Posterior cingulate gyrus (tissue), 11 donors: ENCODE data around the gene MYO5B.

Source experiments
- DNase-seq, 10 donors: peaks; one replicate each; pipeline versions ENCODE4 v3.0.0 to v3.0.0-alpha.2; 2020 to 2021; ENCODE audit warnings: mixed read lengths in 3 of 10
- intact Hi-C: fragments of 100-400 bp; cut with DNase I; formaldehyde crosslinking; loops from one replicate; pipeline ENCODE4 v1.15.1; 2023

Gene MYO5B

DNA sequence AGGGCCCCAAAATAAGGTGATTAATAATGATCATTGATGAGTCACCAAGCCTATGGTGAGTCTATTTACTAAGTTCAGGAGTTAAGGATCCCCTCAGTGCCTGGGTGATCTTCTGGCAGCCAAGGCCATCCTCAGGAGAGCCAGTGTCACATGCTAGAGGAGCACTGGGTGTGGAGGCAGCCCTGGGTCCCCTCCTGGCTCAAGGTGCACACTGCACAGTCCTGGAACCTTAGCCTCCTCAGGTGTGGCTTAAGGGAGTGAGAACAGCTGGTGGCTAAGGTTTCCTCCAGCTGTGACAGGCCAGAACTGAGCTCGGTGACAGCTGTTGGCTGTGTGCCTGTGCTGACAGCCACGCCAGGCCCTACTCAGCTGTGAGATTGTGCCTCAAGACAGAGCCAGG, 329.5 kb downstream of the MYO5B start:
- no peak for DNase-seq
- intact Hi-C loops = loop anchor here (10.0 kb wide), 1 partner anchor 339 kb away; no protein-coding TSS in a partner anchor

GRCh38 chr18:49863769-49864621, 331.0 kb downstream of the MYO5B start:
- DNase-seq = no peak
- intact Hi-C loops = loop anchor here (10.0 kb wide), 1 partner anchor 341 kb away; no protein-coding TSS in a partner anchor

- intact Hi-C loops = loop anchor here (10.0 kb wide), 1 partner anchor 342 kb away; no protein-coding TSS in a partner anchor
- DNase-seq = peak in 1 of 10 donors; percentile 62
These were observed 332.1 kb downstream of the MYO5B start for GRCh38 chr18:49862656-49863385.

DNA sequence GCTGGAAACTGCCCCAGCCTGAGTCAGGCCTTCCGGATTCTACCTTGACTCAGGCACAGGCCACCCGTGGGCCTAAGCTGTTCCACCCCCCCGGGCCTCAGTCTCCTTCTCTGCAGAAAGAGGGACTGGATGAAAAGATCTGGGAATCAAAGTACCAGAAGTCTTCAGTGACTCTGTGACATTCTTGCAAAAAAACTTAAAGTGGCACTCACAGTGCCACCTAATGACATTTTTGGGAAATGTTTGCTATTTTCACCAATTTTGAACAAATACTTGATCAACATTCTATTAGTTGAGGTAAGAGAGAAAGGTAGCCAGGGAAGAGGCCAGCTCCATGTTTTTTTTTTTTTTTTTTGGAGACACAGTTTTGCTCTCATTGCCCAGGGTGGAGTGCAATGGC, 333.3 kb downstream of the MYO5B start:
- intact Hi-C loops = loop anchor here (10.0 kb wide), 1 partner anchor 343 kb away; no protein-coding TSS in a partner anchor
- DNase-seq = no peak

- intact Hi-C loops = loop anchor here (2.0 to 10.0 kb wide), 3 partner anchors 75 to 349 kb away; no protein-coding TSS in a partner anchor
- DNase-seq = no peak
These were observed 335.2 kb downstream of the MYO5B start for GRCh38 chr18:49859725-49860124.

DNA sequence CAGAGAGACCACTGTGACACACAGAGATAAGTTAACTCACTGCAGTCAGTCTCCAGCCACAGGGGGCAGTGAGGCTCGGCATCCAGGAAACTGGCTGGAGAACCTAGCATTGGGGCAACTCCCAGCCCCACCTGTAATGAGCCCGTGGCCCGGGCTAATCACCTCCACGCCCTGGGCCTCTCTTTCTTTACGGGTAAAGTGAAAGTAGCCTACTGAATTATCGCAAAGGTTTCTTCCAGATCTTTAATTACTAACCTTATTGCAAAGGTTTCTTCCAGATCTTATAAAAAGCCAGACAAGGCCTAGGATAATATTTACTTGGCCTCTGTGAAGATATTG, 336.0 kb downstream of the MYO5B start:
- no peak for DNase-seq
- intact Hi-C loops = loop anchor here (2.0 to 10.0 kb wide), 2 partner anchors 74 to 348 kb away; no protein-coding TSS in a partner anchor

DNA sequence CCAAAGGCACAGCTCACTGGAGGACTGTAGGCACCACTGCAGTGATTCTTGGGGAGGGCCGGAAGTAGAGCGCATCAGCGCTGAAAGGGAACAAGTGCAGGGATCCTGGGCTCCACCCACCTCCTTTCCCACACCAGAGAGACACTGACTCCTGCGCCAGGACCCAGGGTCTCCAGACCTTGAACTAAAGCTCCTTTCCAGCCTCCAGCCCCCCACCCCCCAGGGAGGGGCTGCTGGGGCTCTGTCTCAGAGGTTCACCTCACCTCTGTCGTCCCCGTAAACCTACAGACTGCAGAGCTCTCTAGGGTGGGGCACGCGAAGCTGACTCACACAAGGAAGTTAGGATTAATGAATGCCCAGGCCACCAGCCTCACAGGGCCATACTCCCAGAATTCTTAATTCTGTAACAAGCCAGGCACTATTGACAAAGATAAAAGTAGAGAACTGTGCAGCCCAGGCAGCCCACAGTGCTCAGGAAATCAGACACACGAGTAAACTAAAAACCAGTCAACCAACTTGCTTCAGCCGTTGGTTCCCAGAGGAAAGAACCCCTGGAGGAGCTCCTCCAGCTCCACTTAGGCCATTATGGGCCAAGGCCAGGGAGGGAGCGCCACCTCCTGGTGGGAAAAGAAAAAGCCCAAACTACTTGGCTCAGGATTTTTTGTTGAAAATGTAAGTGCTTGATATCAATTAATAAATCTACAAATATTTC, 336.5 kb downstream of the MYO5B start:
- intact Hi-C loops = loop anchor here (1.0 to 10.0 kb wide), 3 partner anchors 74 to 348 kb away; no protein-coding TSS in a partner anchor
- peak in 8 of 10 donors; percentile 56 to 94 (median 74) for DNase-seq

DNA sequence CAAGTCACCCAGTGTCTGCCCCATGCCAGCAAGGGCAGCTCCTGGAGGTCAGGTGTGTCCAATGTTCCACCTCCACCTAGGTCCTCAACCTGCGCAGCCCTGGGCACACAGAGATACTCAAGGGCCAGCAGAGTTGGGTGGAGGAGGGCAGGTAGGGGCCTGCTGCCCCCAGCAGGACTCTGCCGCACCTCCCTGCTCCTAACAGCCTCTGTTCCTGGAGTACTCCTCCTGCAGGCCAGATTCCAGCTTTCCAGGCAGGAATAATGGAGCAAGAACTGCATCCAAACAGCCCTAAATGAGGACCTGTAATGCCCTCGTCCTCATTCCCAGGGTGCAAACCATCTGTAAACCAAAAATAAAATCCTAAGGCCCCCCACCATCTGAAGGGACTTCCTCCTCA, 337.2 kb downstream of the MYO5B start:
- intact Hi-C loops = loop anchor here (1.0 to 10.0 kb wide), 3 partner anchors 73 to 347 kb away; no protein-coding TSS in a partner anchor
- no peak for DNase-seq

- intact Hi-C loops = loop anchor here (10.0 kb wide), 1 partner anchor 72 kb away; no protein-coding TSS in a partner anchor
- peak in 1 of 10 donors; percentile 35 for DNase-seq
These were observed 338.5 kb downstream of the MYO5B start for GRCh38 chr18:49856496-49856895.

GRCh38 chr18:49855711-49856415, 339.1 kb downstream of the MYO5B start:
- DNase-seq = peak in 1 of 10 donors; percentile 78

DNA sequence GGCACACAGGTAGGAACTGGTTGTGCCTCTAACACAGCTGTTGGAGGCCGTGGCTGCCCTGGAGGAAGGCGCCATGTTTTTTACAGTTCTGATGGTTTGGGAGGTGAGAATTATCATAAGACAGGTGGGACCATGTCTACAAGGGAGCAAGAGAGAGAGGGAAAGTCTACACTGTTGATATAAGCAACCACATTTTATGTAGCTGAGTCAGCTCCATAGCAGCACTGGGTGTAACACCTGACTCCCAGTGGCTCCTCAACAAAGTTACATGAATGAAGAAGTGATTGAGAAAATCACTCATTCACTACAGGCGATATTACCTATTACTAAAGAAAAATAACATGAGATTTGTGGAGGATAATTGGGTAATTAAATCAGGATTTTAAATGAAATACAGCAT, 340.3 kb downstream of the MYO5B start:
- peak in 1 of 10 donors; percentile 27 for DNase-seq
- intact Hi-C loops = loop anchor here (10.0 kb wide), 1 partner anchor 70 kb away; no protein-coding TSS in a partner anchor

More at GRCh38 chr18:49855711-49856415, 339.1 kb downstream of the MYO5B start:
- intact Hi-C loops = loop anchor here (10.0 kb wide), 1 partner anchor 71 kb away; no protein-coding TSS in a partner anchor

GRCh38 chr18:49853436-49853835, 341.5 kb downstream of the MYO5B start:
- DNase-seq = no peak
- intact Hi-C loops = loop anchor here (10.0 kb wide), 1 partner anchor 69 kb away; no protein-coding TSS in a partner anchor

DNA sequence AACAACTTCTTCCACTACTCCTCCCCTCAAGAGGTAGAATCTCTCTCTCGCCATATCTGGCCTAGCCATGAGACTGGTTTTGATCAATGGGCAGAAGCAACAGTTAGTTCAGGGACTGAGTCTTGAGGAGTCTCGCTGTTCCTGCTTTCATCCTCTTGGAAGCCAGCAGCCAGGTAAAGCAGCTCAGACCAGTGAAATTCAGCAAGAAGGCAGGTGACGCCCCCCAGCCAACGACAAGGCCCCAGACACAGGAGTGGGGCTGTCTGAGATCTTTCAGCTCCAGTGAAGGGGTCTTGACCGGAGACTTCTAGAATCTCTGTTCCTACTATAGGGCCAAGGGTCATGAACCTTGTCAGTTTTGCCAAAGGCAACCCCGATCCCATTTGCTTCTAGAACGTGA, 341.9 kb downstream of the MYO5B start:
- no peak for DNase-seq
- intact Hi-C loops = loop anchor here (10.0 kb wide), 1 partner anchor 68 kb away; no protein-coding TSS in a partner anchor

- intact Hi-C loops = loop anchor here (10.0 kb wide), 1 partner anchor 67 kb away; no protein-coding TSS in a partner anchor
- no peak for DNase-seq
These were observed 343.3 kb downstream of the MYO5B start for GRCh38 chr18:49851624-49852023.

DNA sequence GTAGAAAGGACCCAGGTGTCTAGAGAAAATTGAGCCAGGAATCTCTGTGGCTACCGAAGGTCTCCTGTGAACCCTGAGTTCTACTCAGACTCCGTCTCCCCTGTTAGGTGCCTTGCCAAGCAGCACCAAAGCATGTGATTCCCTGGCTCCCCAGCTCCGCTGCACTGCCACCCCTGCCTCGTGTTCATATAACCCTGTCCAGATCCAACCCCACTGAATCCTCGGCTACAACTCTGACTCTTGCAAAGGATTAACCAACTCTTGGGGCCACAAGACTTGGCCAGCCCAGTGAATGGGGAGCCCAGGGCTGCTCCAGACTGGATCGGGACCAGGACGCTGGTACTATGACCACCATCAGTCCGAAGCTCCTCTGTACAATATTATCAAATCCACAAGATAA, 344.3 kb downstream of the MYO5B start:
- no peak for DNase-seq
- intact Hi-C loops = loop anchor here (10.0 kb wide), 1 partner anchor 66 kb away; no protein-coding TSS in a partner anchor

DNA sequence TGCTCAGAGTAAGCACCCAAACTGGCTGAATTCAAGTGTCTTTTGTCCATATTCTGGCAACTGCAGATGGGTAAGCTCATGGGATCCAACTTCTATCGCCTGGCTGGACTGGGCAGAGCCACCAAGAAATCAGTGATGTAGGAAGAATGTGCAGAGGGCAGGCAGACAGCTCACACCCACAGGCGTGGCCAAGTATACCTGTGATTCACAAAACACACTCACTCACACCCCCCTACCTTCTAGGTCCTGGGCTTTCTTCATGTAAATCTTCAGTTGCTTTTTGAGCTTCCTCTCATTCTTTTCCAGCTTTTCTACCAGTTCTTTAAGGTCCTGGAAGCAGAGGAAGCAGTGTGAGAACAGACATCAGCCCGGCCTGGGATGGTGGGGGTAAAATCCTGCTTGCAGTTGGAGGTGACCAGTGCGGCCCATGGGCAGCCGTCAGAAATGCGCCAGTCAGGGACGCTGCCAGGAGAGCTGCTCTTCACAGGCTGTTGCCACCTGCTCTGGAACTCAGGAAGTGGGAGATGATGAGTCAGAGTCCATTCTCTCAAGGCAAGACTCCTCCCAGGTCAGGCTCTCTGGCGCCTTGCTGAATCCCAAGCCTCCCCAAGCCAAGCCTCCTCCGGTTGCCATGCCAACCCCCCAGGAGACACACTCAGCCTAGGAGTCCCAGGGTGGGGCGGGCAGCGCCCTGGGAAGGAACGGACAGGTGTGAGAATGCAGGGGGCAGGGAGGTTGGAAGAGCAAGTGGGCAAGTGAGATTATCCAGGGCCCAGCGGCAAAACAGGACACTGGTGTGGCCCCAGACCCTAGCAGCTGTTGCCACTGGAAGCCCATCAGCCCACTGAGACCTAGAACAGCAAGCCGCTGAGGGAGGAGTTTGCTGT, 345.4 kb downstream of the MYO5B start:
- no peak for DNase-seq
- intact Hi-C loops = loop anchor here (10.0 kb wide), 1 partner anchor 65 kb away; no protein-coding TSS in a partner anchor

DNA sequence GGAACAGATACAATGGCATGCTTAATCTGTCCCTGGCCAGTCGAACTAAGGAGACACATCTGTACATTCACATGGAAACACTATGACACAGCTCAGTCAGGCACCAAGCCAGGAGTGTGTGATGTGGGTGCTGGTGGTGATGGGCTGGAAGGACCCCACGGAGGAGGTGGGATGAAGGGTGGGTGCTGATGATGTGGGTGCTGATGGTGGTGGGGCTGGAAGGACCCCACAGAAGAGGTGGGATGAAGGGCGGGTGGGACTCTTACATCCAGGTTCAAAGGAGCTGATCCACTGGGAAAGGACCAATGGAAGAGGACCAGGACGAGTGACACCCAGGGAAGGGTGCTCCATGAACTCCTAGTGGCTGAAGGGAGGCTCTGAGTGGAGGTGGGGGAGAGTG, 346.8 kb downstream of the MYO5B start:
- DNase-seq = no peak
- intact Hi-C loops = no loop called here

DNA sequence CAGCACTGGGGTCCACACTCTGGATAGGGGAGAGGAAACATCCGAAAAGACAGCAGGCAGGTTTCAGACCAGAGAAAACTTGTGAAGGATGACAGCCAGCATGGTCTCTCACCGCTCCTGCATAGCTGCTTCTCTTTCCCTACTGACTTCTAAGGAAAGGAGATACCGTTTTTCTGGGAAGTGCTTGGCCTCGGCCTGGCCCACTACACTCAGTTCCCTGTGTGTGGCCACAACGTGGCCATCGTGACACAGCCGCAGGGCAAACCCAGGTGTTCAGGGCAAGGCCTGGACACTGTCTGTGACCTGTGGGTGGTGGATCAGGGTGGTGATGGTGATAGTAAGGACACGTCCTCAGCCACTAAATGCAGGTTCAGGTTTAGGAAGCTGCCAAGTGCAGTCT, 347.4 kb downstream of the MYO5B start:
- no peak for DNase-seq
- intact Hi-C loops = no loop called here
